T-helper 2 cell treated with Interferon-gamma antibody and Interleukin-4, amounts not matched to agents 100 ng/mL and 5 ng/mL, for 36 hours (primary cell): Measurements from ENCODE around the gene SPTBN1. TPM values are rescaled to one million over a fixed set of nuclear protein-coding genes. Genes with fewer than 3 reads are reported as not detected.

Experiments
- intact Hi-C: fragments of 100-400 bp; cut with micrococcal nuclease; formaldehyde crosslinking; loops from one replicate; pipeline ENCODE4 v1.15.1; 2023
- total RNA-seq: library from RNA; stranded (reverse); gene quantifications from 2 replicates; pipeline ENCODE4 v1.2.3, GENCODE V29; 2022

The SPTBN1 gene
- total RNA-seq, 1 donor from 2014 or later = 172 TPM

DNA sequence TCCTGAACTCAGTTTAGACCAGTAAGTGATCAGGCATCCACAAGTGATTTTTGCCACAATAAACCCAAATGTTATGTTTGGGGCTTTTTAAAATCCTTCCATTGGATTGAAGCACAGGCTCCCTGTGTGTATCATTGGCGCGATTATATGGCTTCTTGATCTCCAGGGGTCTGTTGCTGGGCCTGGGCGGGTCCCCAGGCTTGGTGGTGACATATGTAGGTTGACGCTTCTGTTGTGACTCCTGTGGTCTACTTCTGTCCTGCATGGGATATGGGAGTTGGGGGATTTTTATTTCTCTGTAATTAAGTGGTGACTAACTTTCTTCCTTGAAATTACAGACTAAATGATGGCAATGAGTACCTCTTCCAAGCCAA is 211.1 kb downstream of the SPTBN1 start:
- intact Hi-C loops = loop anchor here (5.0 kb wide), 1 partner anchor 170 kb away; no protein-coding TSS in a partner anchor

DNA sequence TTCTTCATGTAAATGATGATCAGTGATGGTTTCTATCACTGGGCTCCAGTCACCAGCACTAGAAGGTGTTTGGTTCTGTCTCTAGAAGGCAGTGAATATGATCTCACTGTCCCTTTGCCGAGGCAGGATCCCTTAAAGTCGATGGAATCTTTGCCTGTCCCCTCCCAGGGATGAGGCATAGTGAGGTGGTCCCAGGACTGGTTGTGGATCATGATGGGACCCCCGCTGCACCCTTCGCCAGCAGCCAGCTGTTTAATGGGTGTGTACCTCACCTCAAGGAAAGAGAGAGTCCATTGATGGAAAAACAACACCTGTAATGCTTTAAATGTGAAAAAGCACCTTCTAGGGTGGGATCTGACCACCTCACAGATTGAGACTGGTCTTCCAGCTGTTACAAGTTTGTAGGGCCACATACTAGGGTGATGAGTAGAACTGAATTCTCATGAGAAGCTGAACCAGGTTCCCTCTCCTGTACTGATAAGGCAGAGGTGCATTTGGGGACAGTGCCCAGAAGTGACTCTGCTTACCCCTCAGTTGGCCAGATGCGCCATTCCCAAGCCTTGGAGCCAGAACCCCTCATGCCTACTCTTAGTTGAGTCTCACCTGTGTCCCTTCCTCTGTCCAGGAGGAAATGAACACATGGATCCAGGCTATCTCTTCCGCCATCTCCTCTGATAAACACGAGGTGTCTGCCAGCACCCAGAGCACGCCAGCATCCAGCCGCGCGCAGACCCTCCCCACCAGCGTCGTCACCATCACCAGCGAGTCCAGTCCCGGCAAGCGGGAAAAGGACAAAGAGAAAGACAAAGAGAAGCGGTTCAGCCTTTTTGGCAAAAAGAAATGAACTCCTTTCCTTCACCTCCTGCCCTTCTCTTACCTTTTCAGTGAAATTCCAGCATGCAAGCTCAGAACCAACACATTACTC is 211.9 kb downstream of the SPTBN1 start:
- intact Hi-C loops = loop anchor here (5.0 kb wide), 1 partner anchor 169 kb away; no protein-coding TSS in a partner anchor

DNA sequence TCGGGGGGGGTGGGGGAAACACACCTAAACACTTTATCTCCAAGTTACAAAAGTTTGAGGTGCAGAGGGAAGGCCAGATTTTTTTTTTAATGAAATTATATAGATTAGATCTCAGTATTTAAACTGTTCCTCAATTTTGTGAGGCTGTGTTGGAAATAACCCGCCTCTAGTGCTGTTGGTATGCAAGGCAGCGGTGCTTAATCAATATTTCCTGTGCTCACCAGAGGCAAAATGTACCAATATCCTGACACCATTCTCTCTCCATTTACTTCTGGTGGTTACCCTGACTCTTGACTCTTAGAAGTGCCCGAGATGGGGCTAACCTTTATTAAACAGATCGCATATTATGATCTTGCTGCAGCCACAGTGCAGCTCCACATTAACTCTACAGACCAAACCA is 212.6 kb downstream of the SPTBN1 start:
- intact Hi-C loops = loop anchor here (5.0 kb wide), 1 partner anchor 169 kb away; no protein-coding TSS in a partner anchor

DNA sequence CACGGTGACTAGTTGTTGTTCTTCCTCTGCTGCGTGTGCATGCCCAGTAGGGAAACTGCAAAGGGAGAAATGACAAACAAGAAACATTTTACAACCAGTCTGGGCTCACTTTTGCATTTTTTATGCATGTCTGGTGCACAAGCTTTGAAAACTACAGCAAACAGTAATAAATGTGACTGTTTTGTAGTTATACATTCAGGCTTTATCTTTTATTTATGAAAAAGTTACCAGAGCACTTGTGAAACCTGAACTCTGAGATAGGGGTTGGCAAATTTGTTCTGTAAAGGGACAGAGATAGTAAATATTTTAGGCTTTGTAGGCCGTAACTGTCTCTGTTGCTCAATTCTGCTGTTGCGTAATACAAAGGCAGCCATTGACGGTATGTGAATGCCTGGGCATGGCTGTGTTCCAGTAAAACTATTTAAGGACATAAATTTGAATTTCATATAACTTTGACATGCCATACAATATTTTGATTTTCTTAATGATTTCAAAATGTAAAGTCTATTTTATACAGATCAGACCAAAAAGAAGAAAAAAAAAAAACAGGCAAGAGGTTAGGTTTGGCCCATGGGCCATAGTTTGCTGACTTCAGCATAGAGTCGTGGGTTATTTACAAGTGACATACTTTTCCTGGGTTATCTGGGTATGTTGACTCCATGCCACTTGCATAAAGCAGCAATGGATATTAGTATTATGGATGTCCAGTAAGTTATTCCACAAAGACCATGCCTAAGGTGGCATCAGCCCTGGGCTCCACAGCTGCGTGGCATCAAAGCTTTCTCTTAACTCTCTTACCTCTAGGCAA is 213.8 kb downstream of the SPTBN1 start:
- intact Hi-C loops = loop anchor here (5.0 to 10.0 kb wide), 2 partner anchors 167 to 505 kb away; no protein-coding TSS in a partner anchor

DNA sequence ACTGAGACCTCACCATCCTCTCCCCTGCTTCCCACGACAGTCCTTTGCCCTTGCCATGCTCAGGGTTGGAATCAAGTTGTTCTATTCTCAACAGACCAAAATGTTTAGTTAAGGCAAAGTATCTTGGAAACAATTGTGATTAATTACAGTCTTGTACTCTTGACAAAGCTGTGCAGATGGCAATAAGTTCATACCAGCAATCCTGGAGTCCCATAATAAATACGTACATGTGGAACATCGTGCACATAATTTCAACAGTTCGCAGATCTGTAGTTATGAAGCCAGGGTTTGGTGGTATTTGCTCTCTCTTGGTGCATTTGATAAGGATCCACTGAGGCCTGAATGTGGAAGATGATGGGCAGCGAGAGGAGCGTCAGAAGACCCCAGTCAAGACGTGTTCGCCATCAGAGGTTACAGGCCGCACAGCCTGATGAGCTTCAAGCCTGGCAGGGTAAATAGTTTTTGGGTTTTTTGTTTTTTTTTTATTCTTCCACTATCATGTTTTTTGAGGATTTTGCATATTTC is 214.4 kb downstream of the SPTBN1 start:
- intact Hi-C loops = loop anchor here (10.0 kb wide), 1 partner anchor 504 kb away; no protein-coding TSS in a partner anchor

DNA sequence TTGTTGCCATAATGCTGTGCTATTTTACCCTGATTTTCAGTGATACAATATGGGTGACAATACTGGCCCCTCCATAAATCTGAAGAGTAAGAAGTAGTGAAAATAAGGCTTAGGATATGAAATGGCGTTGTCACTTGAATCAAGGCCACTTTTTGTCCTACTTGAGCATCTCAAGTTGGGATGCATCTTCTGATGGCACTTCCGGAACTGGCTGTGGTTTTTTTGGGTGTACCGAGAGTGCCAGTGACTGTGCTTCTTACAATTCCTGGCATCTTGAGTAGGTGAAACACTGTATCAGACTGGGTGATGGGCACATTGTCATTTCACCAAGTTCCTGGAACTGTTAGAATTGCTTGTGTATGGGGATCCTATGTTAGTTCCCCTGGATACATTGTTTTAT is 214.9 kb downstream of the SPTBN1 start:
- intact Hi-C loops = loop anchor here (10.0 kb wide), 1 partner anchor 504 kb away; no protein-coding TSS in a partner anchor

DNA sequence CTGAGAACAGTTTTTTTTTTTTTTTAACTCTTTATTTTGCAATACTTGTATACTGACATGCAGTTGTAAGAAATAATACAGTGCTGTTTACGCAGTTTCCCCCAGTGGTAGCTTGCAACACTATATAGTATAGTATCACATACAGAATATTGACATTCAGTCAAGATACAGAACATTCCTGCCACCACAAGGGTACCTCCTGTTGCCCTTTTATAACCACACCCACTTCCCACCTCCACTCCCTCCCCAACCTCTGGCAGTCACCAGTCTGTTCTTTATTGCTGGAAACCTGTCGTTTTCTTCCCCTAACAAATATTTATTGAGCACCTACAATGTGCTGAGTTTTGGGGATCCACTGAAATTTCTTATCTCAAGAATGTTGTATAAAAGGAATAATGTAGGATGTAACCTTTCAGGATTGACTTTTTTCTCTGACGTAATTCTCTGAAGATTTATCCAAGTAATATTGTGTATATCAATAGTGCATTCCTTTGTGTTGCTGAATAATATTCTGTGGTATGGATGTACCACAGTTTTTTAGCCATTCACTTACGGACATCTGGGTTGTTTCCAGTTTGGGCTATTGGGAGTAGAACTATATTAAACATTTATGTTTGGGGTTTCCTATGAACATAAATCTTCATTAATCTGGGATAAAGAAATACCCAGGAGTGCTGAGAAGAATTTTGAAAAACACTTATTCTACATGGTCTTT is 215.9 kb downstream of the SPTBN1 start:
- intact Hi-C loops = loop anchor here (10.0 kb wide), 1 partner anchor 503 kb away; no protein-coding TSS in a partner anchor

DNA sequence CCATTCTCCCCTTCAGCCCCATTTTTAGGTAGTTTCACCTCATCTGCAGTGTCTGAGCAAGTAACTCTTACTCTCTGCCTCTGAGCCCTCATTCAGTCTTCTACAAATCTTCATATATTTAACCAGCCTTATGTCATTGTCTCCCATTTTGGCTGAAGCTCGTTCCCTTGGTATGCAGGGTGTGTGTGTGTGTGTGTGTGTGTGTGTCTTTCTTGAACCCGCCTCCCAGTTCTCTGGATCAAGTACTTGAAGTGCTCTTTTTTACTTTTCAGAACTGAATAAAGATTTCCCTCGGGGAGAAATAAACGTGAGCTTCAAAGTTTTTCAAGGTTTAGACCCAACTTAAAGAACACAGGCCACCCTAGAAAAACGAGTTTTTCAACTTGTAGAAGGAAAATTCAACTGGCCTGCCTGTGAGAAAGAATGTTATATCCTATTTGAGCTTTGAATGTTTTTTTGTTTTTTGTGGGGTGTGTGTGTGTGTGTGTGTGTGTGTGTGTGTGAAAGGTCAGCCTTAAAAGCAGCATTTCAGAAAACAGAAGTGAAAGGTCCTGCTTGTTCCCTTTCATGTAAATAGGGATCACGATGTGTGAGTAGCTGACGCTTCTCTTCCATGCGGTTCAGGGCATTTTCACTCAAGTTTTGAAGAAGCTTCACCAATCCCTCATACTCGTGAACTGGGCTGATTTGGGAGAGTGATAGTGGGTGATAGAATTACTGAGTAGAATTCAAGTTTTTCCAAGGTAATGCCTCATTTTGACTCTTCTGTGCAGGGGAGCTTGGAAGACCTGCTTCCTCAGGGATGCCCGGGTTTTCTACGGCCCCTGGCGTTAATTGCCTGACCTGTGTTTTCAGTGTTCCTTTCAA is 216.7 kb downstream of the SPTBN1 start:
- intact Hi-C loops = loop anchor here (10.0 kb wide), 1 partner anchor 502 kb away; no protein-coding TSS in a partner anchor

DNA sequence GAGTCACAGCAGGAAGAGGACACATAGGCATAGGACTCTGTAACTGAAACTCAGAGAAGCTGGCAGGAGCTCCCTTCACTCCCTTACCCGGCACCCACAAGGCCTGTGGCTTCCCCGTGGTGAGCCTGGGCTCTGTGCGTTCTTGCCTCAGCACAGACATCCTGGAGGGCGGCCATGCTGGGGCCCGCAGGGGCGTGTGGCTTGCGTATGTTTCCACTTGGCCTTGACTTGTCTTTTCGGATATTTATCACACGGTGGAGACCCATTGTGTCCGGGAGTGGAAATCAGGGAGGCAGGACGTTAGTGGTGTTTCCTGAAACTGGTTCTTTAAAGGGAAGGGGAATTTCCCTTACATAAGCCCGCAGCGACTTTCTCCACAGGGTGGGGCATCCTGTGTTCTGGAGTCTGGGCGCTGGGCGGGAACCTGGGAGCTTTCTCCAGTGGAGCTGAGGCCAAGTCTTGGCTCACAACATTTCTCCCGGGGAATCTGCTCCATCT is 217.4 kb downstream of the SPTBN1 start:
- intact Hi-C loops = loop anchor here (10.0 kb wide), 1 partner anchor 501 kb away; no protein-coding TSS in a partner anchor

DNA sequence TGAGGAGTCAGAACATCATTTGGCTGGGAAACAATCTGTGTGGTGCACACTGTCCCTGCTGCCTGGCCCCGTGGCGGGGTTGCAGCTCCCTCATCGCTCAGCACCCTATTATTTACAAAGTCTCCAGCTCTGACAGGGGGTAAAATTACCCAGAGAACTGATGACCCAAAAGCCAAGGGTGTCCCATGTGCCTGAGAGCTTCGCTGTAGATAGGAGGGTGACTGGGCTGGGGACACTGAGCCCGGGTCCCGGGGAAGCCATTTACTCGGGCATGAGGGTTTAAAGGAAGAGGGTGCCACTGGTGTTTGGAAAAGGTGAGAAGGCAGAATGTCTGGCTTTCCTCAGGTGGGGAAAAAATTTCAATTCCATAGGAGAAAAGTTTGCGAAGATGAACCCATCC is 219.2 kb downstream of the SPTBN1 start:
- intact Hi-C loops = loop anchor here (10.0 kb wide), 1 partner anchor 500 kb away; no protein-coding TSS in a partner anchor

DNA sequence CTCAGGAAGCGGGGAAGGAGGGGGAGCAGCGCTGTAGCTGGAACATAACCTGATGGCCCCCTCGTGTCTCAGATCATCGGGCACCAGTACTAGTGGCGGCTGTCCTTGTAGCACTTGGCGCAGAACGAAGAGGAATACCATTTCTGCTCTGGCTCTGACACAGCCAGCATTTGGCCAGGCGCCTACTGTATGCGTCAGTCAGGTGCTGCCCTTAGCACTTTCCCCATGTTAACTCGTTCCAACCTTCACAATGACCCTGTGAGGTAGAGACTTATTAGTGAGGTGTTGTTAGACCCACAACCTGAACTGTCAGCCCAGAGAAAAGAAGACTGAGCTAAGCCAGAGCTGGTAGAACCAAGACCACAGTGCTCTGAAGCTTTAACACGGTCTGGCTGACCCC is 219.6 kb downstream of the SPTBN1 start:
- intact Hi-C loops = loop anchor here (10.0 kb wide), 1 partner anchor 499 kb away; no protein-coding TSS in a partner anchor

DNA sequence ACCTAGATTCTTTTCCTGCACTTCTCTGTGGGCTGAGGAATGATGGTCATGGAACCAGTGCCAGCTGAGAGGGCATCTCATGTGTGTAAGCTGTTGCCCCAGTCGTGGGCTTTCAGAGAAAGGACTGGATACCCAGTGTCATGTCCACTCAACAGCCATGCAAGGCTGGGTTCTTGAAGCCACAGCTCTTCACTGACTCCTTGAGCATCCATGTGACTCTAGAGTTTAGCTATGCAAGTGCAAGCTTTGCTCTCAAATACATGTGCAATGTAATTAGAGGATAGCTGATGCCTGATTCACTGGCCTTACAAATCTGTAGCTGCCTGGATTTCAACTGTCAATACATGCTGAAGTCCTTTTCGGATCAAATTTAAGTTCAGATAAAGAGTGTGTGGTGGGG is 220.5 kb downstream of the SPTBN1 start:
- intact Hi-C loops = loop anchor here (10.0 kb wide), 1 partner anchor 498 kb away; no protein-coding TSS in a partner anchor

DNA sequence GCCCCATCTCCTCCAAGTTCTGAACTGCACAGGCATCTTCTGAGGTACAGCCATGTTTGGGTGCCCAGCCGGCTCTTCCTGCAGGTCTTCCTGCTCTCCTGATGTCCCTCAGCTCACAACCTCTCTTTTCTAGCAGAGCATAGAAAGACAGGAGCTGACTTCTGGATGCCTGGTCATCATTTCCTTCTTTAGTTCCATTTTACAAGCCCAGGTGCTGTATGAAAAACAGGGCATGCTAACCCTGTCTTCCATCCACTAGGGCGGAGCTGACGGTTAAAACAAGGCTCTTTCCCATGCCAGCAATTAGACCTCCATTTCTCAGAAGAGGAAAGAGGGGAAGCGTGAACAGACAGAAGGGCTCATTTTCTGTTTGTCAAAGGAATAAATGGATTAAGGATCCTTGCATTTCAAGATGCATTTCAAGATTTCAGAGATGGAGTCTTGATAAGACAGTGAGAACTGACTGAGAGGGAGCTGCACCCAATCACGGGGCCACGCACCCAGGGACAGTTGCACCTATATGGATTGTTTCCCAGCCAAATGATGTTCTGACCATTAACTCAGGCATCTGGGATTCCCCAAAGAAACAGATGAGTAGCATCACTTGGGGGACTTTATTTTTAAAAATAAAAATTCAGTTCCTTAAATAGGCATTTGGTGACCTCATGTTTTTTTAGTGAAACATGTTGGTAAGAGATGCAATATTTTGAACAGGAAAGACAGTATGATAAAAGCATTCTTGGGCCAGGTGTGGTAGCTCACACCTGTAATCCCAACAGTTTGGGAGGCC is 221.5 kb downstream of the SPTBN1 start:
- intact Hi-C loops = loop anchor here (10.0 kb wide), 1 partner anchor 497 kb away; no protein-coding TSS in a partner anchor

DNA sequence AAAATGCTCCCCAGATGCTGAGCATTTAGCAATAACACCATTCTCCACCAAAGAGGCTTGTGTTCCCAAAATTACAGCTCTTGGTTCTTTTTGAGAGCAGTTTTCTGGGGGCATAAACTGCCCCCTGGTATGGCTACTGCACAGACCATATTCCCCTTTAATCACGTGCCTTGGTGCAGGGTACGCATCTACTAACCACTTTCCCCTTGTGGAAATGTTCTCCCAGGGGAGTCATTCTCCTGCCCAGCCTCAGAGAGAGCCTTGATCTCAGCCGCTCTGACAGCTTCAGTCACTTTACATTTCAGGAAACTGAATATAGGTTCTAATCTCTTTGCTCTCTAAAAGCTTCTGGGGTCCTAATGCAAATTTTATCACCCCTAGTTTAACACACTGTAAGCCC is 222.6 kb downstream of the SPTBN1 start:
- intact Hi-C loops = loop anchor here (10.0 kb wide), 1 partner anchor 496 kb away; no protein-coding TSS in a partner anchor

DNA sequence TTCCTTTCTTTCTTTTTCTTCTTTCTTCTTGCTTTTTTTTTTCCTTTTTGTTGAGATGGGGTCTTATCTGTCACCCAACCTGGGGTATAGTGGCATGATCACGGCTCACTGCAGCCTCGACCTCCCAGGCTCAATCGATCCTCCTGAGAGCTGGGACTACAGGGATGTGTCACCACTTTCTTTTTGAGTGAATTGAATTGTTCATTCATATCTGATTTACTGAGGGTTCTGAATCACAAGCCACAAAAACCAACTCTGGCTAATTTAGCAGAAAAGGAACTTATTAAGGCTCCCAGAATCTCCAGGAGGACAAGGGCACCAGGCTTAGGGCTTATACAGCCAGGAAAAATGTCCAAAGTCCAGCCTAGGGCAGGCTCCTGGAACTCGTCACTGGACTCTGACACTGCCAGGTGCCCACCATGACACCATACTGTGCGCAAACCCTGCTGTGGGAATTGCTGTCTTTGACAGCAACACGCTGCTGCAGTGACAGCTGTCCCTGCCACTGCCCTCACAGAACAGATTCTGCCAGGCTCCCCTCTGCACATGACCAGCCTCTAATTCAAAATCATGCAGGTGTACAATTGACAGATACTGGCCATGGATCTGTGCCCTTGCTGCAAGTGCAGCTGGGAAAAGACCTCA is 224.4 kb downstream of the SPTBN1 start:
- intact Hi-C loops = loop anchor here (5.0 kb wide), 1 partner anchor 108 kb away; no protein-coding TSS in a partner anchor

DNA sequence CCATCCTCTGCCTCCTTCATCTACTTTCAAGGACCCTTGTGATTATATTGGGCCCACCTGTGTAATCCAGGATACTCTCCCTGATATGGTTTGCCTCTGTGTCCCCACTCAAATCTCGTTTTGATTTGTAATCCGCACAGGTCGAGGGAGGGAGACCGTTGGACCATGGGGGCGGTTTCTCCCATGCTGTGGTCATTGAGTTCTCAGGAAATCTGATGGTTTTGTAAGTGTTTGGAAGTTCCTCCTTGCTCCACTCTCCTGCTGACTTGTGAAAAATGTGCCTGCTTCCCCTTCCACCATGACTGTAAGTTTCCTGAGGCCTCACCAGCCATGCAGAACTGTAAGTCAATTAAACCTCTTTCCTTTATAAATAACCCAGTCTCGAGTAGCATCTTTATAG is 225.3 kb downstream of the SPTBN1 start:
- intact Hi-C loops = loop anchor here (5.0 kb wide), 1 partner anchor 109 kb away; no protein-coding TSS in a partner anchor

DNA sequence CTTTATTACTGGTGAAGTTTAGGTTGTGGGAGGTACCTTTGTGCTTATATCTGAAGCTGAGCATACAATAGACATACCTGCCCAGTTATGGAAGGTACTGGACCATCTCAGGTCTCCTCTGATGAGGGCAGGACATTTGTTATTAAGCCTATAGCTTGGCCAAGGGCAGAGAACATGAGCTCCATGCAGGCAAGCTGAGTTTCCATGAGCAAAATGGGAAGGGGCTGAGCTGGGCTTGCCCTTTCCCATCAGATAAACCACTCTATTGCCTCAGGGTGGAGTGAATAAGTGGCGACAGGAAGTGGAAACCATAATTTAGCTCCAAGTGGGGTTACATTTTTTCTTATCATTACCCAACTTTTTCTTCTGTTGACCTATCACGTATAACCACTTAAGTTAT is 227.5 kb downstream of the SPTBN1 start:
- intact Hi-C loops = loop anchor here (5.0 kb wide), 1 partner anchor 111 kb away; no protein-coding TSS in a partner anchor
